ENCODE data around the gene PITPNM3.

DNA sequence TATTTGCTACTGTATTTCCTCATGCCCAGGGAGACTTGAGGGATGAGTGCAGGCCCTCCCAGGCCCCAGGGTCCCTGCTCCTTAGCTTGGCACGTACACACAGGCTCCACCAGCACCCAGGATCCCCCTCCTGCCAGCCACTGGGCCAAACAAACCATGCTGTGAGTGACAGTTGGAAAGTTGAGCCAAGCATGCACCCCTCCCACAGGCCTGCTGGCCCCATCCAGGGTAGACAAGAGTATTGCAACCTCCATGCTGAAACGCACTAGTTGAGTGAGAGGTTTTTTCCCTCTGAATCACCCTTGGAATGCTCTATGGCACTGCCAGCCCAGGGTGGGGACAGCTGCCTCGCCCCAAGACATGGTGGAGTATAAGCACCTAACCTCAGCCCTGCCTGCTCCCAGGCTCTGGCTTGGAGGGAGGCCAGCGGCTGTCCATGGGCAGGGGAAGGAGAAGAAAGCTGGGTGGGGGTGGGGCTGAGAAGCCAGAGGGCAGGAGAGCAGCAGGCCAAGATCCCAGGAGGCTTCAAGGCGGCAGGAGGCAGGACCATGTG lies 49.6 kb downstream of the PITPNM3 start:
- TF ChIP-seq, protein P1, sequence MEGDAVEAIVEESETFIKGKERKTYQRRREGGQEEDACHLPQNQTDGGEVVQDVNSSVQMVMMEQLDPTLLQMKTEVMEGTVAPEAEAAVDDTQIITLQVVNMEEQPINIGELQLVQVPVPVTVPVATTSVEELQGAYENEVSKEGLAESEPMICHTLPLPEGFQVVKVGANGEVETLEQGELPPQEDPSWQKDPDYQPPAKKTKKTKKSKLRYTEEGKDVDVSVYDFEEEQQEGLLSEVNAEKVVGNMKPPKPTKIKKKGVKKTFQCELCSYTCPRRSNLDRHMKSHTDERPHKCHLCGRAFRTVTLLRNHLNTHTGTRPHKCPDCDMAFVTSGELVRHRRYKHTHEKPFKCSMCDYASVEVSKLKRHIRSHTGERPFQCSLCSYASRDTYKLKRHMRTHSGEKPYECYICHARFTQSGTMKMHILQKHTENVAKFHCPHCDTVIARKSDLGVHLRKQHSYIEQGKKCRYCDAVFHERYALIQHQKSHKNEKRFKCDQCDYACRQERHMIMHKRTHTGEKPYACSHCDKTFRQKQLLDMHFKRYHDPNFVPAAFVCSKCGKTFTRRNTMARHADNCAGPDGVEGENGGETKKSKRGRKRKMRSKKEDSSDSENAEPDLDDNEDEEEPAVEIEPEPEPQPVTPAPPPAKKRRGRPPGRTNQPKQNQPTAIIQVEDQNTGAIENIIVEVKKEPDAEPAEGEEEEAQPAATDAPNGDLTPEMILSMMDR (conservative IDR thresholded peaks at IDR 0.05 in 1 of 2, IDR thresholded peaks at IDR 0.05 in 1 of 2; ENCODE audit: low read depth in 1 of 2, low read length in 2 of 2), result no peak
- TF ChIP-seq EZH2 (IDR thresholded peaks at IDR 0.05; ENCODE audit: low read length, missing control alignments), result no peak

Data from fibroblast of lung (primary cell).